Sigmoid colon (tissue), 7 donors: ENCODE results near the gene HEATR1. TPM values are rescaled to one million over a fixed set of nuclear protein-coding genes. Genes with fewer than 3 reads are reported as not detected.

Experiments used
- DNase-seq: peaks from one replicate; pipeline ENCODE4 v3.0.0-alpha.2; 2019
- H3K27ac ChIP-seq, 4 donors: fragments of 200-600 bp; sonication (generic); one replicate each; pipeline ENCODE4 v1.5.1; 2016 to 2019; ENCODE audit warnings: mild to moderate bottlenecking in 1 of 4
- H3K27me3 ChIP-seq, 3 donors: fragments of 200-600 bp; sonication (generic); one replicate each; pipeline ENCODE4 v1.5.1; 2019; ENCODE audit warnings: mild to moderate bottlenecking in 1 of 3
- H3K36me3 ChIP-seq, 4 donors: fragments of 200-600 bp; sonication (generic); one replicate each; pipeline ENCODE4 v1.5.1; 2016 to 2019
- H3K4me1 ChIP-seq, 4 donors: fragments of 200-600 bp; sonication (generic); one replicate each; pipeline ENCODE4 v1.5.1; 2017 to 2019
- H3K4me3 ChIP-seq, 4 donors: fragments of 200-600 bp; sonication (generic); one replicate each; pipeline ENCODE4 v1.5.1; 2017 to 2019; ENCODE audit warnings: mild to moderate bottlenecking in 2 of 4, moderate library complexity in 1 of 4
- H3K9me3 ChIP-seq, 4 donors: fragments of 200-600 bp in 3 of 4; sonication (generic) in 3 of 4; one replicate each; pipeline versions ENCODE4 v1.5.1 to v1.6.1; 2013 to 2019
- CTCF ChIP-seq, 4 experiments: fragments of 450-650 bp in 3 of 4; fragments of 200-600 bp in 1 of 4; IDR thresholded peaks; one replicate each; pipeline ENCODE4 v1.5.1; 2016 to 2019; ENCODE audit warnings: antibody characterized with exemption in 4 of 4, mild to moderate bottlenecking in 3 of 4, moderate library complexity in 2 of 4
- EP300 ChIP-seq, 4 donors: sonication (generic); formaldehyde crosslinking; IDR thresholded peaks; one replicate each; pipeline ENCODE4 v1.6.1; 2017; ENCODE audit warnings: antibody characterized with exemption in 4 of 4
- POLR2A ChIP-seq, 2 donors: fragments of 450-650 bp; IDR thresholded peaks; one replicate each; pipeline ENCODE4 v1.6.1; 2016; ENCODE audit warnings: antibody characterized with exemption in 2 of 2, mild to moderate bottlenecking in 2 of 2, moderate library complexity in 2 of 2
- POLR2AphosphoS5 ChIP-seq, 4 donors: sonication (generic); formaldehyde crosslinking; IDR thresholded peaks; one replicate each; pipeline ENCODE4 v1.6.1; 2017; ENCODE audit warnings: antibody characterized with exemption in 4 of 4
- WGBS, 2 donors: extraction: QIAGEN DNeasy Blood & Tissue Kit; methylation state at CpG; one replicate each; pipeline ENCODE4 v1.1.7; 2013; 5-methylcytosine and 5-hydroxymethylcytosine counted together
- intact Hi-C: fragments of 100-400 bp; cut with DNase I; formaldehyde crosslinking; loops from one replicate; pipeline ENCODE4 v1.15.1; 2023
- polyA plus RNA-seq, 3 donors: library from polyadenylated mRNA; stranded (reverse); fragments of 200-250 nt; gene quantifications; one replicate each; pipeline ENCODE4 v1.2.3, GENCODE V29; 2013
- total RNA-seq, 4 donors: library from RNA; depleted of rRNA; stranded (reverse); fragments of >200 nt; gene quantifications; one replicate each; pipeline ENCODE4 v1.1.0, GENCODE V29; 2016
- donor health status: healthy with polysubstance abuse.
- donor health status: Bipolar disorder and iron deficiency.
- donor health status: healthy.

HEATR1 gene
- total and polyA plus RNA-seq, 7 donors, result 0.92 to 22.1 (median 14.4) TPM

DNA sequence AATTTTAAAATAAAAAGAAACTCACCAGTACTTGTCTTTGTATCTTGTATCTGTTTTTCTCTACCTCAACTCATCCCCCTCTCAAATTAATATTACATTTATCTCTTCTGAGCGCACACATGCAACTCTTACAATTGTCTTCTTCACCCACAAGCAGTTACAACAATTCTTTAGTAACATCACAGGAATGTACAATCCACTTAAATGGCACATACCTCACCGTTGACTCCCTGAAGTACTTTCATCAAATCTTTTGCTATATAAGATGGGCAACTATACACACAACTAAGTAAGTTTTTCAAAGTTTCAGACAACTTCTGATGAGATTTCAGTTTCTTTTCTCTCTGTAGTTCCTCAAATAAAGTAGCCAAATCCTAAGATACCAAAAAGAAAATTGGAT lies 28.3 kb downstream of the HEATR1 start:
- WGBS, 2 donors, result 62 to 65% methylated on average over 2 of the region's 2 CpGs
- Histone ChIP-seq H3K27ac (no peak overlapping the region), H3K4me1 (no peaks in the 10 kb centered on the region), H3K4me3 (no peak overlapping the region), H3K36me3 (peaks cover 17 to 100% (median 21%) of the 10 kb centered on the region in 4 donors), H3K27me3 (no peaks in the 10 kb centered on the region), H3K9me3 (no peaks in the 10 kb centered on the region)
- intact Hi-C loops, result no loop called here
- no peak for DNase-seq
- TF ChIP-seq POLR2AphosphoS5 (IDR thresholded peaks at IDR 0.05), result no peak

DNA sequence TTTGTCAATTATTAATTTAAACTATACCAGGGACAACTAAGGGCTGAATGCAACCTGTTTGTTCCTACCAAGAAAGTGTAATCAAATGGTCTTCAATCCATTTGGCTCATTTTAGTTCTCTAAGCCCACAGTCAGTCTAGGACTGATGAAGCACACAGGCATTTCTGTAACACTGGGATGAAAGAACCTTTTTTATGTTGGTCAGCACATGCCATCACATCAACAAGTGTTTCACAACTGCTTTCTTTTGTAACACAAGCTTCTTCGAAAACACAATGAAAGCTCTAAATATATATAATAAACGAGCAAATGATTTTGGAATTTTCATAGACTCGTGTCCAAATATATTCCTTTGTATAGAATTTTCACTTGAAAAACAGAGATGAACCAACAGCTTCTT lies 28.8 kb downstream of the HEATR1 start:
- WGBS, 2 donors, result 92 to 96% methylated on average over 3 of the region's 3 CpGs
- no peak overlapping the region for H3K4me3 ChIP-seq
- no peak overlapping the region for H3K27ac ChIP-seq
- no peaks in the 10 kb centered on the region for H3K4me1 ChIP-seq
- TF ChIP-seq POLR2AphosphoS5 (IDR thresholded peaks at IDR 0.05), result no peak
- no peak for TF ChIP-seq POLR2A (IDR thresholded peaks at IDR 0.05)
- no peak for TF ChIP-seq EP300 (IDR thresholded peaks at IDR 0.05)
- no peak for TF ChIP-seq CTCF (IDR thresholded peaks at IDR 0.05)
- H3K36me3 ChIP-seq, result peaks cover 19 to 100% (median 23%) of the 10 kb centered on the region in 4 donors
- intact Hi-C loops, result no loop called here
- DNase-seq, result no peak
- H3K27me3 ChIP-seq, result no peaks in the 10 kb centered on the region
- no peaks in the 10 kb centered on the region for H3K9me3 ChIP-seq

GRCh38 chr1:236568285-236568894 lies 35.9 kb downstream of the HEATR1 start:
- H3K4me3 ChIP-seq, result no peak overlapping the region
- no peaks in the 10 kb centered on the region for H3K9me3 ChIP-seq
- DNase-seq, result no peak
- H3K27me3 ChIP-seq, result no peaks in the 10 kb centered on the region
- H3K4me1 ChIP-seq, result no peaks in the 10 kb centered on the region
- WGBS, 2 donors, result 80 to 84% methylated on average over 2 of the region's 2 CpGs
- TF ChIP-seq POLR2A (IDR thresholded peaks at IDR 0.05), result no peak
- no peak for TF ChIP-seq EP300 (IDR thresholded peaks at IDR 0.05)
- TF ChIP-seq POLR2AphosphoS5 (IDR thresholded peaks at IDR 0.05), result no peak
- TF ChIP-seq CTCF (IDR thresholded peaks at IDR 0.05), result no peak
- peaks cover 36 to 100% (median 56%) of the 10 kb centered on the region in 4 donors for H3K36me3 ChIP-seq
- no peak overlapping the region for H3K27ac ChIP-seq
- intact Hi-C loops, result no loop called here

- WGBS, 2 donors, result 95 to 96% methylated on average over 5 of the region's 5 CpGs
- TF ChIP-seq POLR2A (IDR thresholded peaks at IDR 0.05), result no peak
- TF ChIP-seq EP300 (IDR thresholded peaks at IDR 0.05), result no peak
- no peak for TF ChIP-seq CTCF (IDR thresholded peaks at IDR 0.05)
- no peak for TF ChIP-seq POLR2AphosphoS5 (IDR thresholded peaks at IDR 0.05)
- Histone ChIP-seq H3K4me3 (no peak overlapping the region), H3K36me3 (peaks cover 24 to 95% (median 46%) of the 10 kb centered on the region in 4 donors), H3K27me3 (no peaks in the 10 kb centered on the region), H3K9me3 (no peaks in the 10 kb centered on the region), H3K27ac (no peak overlapping the region), H3K4me1 (no peaks in the 10 kb centered on the region)
- no peak for DNase-seq
- intact Hi-C loops, result no loop called here
Measured at GRCh38 chr1:236565530-236565929, 38.8 kb downstream of the HEATR1 start.

- Histone ChIP-seq H3K27ac (no peak overlapping the region), H3K36me3 (peaks cover 36 to 95% (median 52%) of the 10 kb centered on the region in 4 donors), H3K27me3 (no peaks in the 10 kb centered on the region), H3K9me3 (no peaks in the 10 kb centered on the region), H3K4me1 (no peaks in the 10 kb centered on the region), H3K4me3 (no peak overlapping the region)
- intact Hi-C loops, result no loop called here
- no peak for DNase-seq
- 89% methylated on average over 2 of the region's 2 CpGs for WGBS, 2 donors
- TF ChIP-seq CTCF (IDR thresholded peaks at IDR 0.05) (no peak), POLR2AphosphoS5 (IDR thresholded peaks at IDR 0.05) (no peak), POLR2A (IDR thresholded peaks at IDR 0.05) (no peak), EP300 (IDR thresholded peaks at IDR 0.05) (no peak)
Measured at GRCh38 chr1:236561976-236562375, 42.3 kb downstream of the HEATR1 start.
